HCT116 (cell line): ENCODE measurements around the gene MT3. TPM values are rescaled to one million over a fixed set of nuclear protein-coding genes. Genes with fewer than 3 reads are reported as not detected.

Experiments used
- ATAC-seq: fragments of 200-7000 bp; cut with Tn5 transposase; 2 replicates; pipeline ENCODE4 v1.9.1; 2020; ENCODE audit warnings: mild to moderate bottlenecking, moderate library complexity
- BruUV-seq: library from RNA; stranded (reverse); fragments of 400-500 nt; replicated peaks from 2 replicates; lab custom pipeline; 2021; lab: Mats Ljungman, UMichigan
- CTCF ChIA-PET: fragments of 300-600 bp; sonication (Branson Sonifier 250); formaldehyde crosslinking; loops from one replicate; lab custom pipeline; 2021; ENCODE audit warnings: antibody characterized with exemption; lab: Charles Lee
- POLR2A ChIA-PET: fragments of 300-600, 350-600 bp; sonication (Branson Sonifier 250); formaldehyde crosslinking; loops from one replicate; lab custom pipeline; 2021; ENCODE audit warnings: antibody characterized with exemption; lab: Charles Lee
- RAD21 ChIA-PET, 2 experiments: fragments of 300-600 bp; sonication (Branson Sonifier 250); formaldehyde crosslinking; loops; one replicate each; lab custom pipeline; 2023; ENCODE audit warnings: low total read pairs in 2 of 2; ENCODE audit not compliant: uncharacterized antibody in 2 of 2, unreplicated experiment in 2 of 2, low non-redundant PET in 1 of 2; lab: Charles Lee
- DNase-seq: peaks from one replicate; pipeline ENCODE4 v3.0.0-alpha.2; 2010; ENCODE audit warnings: low read depth, low spot score
- H2AFZ ChIP-seq: fragments of 200-600 bp; shearing (Covaris generic), sonication (generic); 2 replicates; pipeline ENCODE4 v1.6.1; 2017; ENCODE audit warnings: low read depth, mixed run types, mixed read lengths, antibody characterized with exemption, low read length; ENCODE audit not compliant: poor library complexity, severe bottlenecking
- H3K27ac ChIP-seq: 2 replicates; pipeline ENCODE4 v1.5.1; 2012; ENCODE audit warnings: low read depth, low read length
- H3K27me3 ChIP-seq: fragments of 200-600 bp; sonication (generic); 2 replicates; pipeline ENCODE4 v1.6.1; 2016; ENCODE audit warnings: mixed run types, low read length, mixed read lengths; ENCODE audit not compliant: insufficient read depth
- H3K36me3 ChIP-seq, 2 experiments: fragments of 200-500 bp in 1 of 2; fragments of 200-600 bp in 1 of 2; sonication (Bioruptor generic) in 1 of 2; sonication (generic) in 1 of 2; 2 replicates each; pipeline versions ENCODE4 v1.5.1 to v1.6.1; 2014 to 2016; ENCODE audit warnings: low read length in 2 of 2, inconsistent platforms in 1 of 2, mixed read lengths in 1 of 2, mixed run types in 1 of 2; ENCODE audit not compliant: insufficient read depth in 2 of 2, control insufficient read depth in 1 of 2
- H3K4me1 ChIP-seq, 2 experiments: fragments of 200-600 bp in 1 of 2; sonication (generic) in 1 of 2; 2 replicates each; pipeline versions ENCODE4 v1.5.1 to v1.6.1; 2012 to 2017; ENCODE audit warnings: low read length in 2 of 2, inconsistent platforms in 1 of 2, mild to moderate bottlenecking in 1 of 2, mixed read lengths in 1 of 2, mixed run types in 1 of 2, moderate library complexity in 1 of 2; ENCODE audit not compliant: insufficient read depth in 2 of 2, control insufficient read depth in 1 of 2
- H3K4me2 ChIP-seq: fragments of 200-600 bp; sonication (generic); 2 replicates; pipeline ENCODE4 v1.6.1; 2017; ENCODE audit warnings: mixed run types, low read length, mixed read lengths
- H3K4me3 ChIP-seq, 2 experiments: fragments of 200-600 bp in 1 of 2; sonication (generic) in 1 of 2; replicated peaks in 1 of 2; 2 replicates each; pipeline ENCODE4 v1.5.1; 2011 to 2016; ENCODE audit warnings: low read length in 2 of 2, control low read depth in 1 of 2, low read depth in 1 of 2, mild to moderate bottlenecking in 1 of 2, mixed read lengths in 1 of 2, mixed run types in 1 of 2
- H3K79me2 ChIP-seq: fragments of 200-600 bp; sonication (generic); 2 replicates; pipeline ENCODE4 v1.6.1; 2017; ENCODE audit warnings: mild to moderate bottlenecking, mixed run types, low read length, moderate library complexity, mixed read lengths; ENCODE audit not compliant: insufficient read depth
- H3K9ac ChIP-seq: fragments of 200-600 bp; sonication (generic); 2 replicates; pipeline ENCODE4 v1.6.1; 2016; ENCODE audit warnings: low read length, mixed read lengths
- H3K9me2 ChIP-seq: fragments of 200-600 bp; sonication (generic), shearing (Covaris generic); 2 replicates; pipeline ENCODE4 v1.6.1; 2017; ENCODE audit warnings: mixed run types, mild to moderate bottlenecking, moderate library complexity; ENCODE audit not compliant: insufficient read depth
- H3K9me3 ChIP-seq, 2 experiments: fragments of 200-500 bp in 1 of 2; fragments of 200-600 bp in 1 of 2; sonication (Bioruptor generic) in 1 of 2; sonication (generic) in 1 of 2; 2 replicates each; pipeline ENCODE4 v1.6.1; 2014 to 2017; ENCODE audit warnings: low read length in 2 of 2, mixed read lengths in 2 of 2, inconsistent platforms in 1 of 2, low read depth in 1 of 2, mild to moderate bottlenecking in 1 of 2, mixed run types in 1 of 2, moderate library complexity in 1 of 2; ENCODE audit not compliant: control insufficient read depth in 1 of 2, insufficient read depth in 1 of 2
- H4K20me1 ChIP-seq: fragments of 200-600 bp; sonication (generic), shearing (Covaris generic); 2 replicates; pipeline ENCODE4 v1.6.1; 2017; ENCODE audit warnings: mixed run types, mild to moderate bottlenecking, moderate library complexity; ENCODE audit not compliant: insufficient read depth
- RAD21 ChIP-seq: IDR thresholded peaks from 2 replicates; pipeline ENCODE4 v1.6.1; 2012; ENCODE audit warnings: low read depth, mild to moderate bottlenecking
- TCF7L2 ChIP-seq: IDR thresholded peaks from 2 replicates; pipeline ENCODE4 v1.7.0; 2011; ENCODE audit warnings: borderline replicate concordance, inconsistent platforms; ENCODE audit not compliant: insufficient read depth, insufficient read length; ENCODE audit errors: extremely low read depth
- ZFX ChIP-seq: fragments of 450-650 bp; IDR thresholded peaks from 2 replicates; pipeline ENCODE4 v1.6.1; 2017
- intact Hi-C: fragments of 100-400 bp; cut with micrococcal nuclease; formaldehyde crosslinking; loops from 2 replicates; pipeline ENCODE4 v1.10.0; 2022
- total RNA-seq: library from RNA; stranded (reverse); gene quantifications from one replicate; pipeline ENCODE4 v1.2.1, GENCODE V29; 2021; ENCODE audit not compliant: unreplicated experiment
- TF ChIP-seq, protein P1 (sequence below): IDR thresholded peaks from 2 replicates; pipeline ENCODE4 v1.6.1; 2011; ENCODE audit warnings: mild to moderate bottlenecking, low read length, moderate library complexity; ENCODE audit not compliant: insufficient replicate concordance; ENCODE audit errors: extremely low read depth

Gene MT3
- total RNA-seq, 1 experiment from 2014 or later, result not detected

- DNase-seq (no peak), ATAC-seq (no peak)
- POLR2A ChIA-PET, result interaction anchor here (3.6 to 9.4 kb wide), 3 partner anchors 15 to 73 kb away, joined by 24 to 344 read pairs (median 47); partner anchors contain the start of gene MT2A
- Histone ChIP-seq H3K27ac (no peak overlapping the region), H3K36me3 (no peaks in the 10 kb centered on the region), H3K9me2 (no peaks in the 10 kb centered on the region), H4K20me1 (no peaks in the 10 kb centered on the region), H3K4me2 (no peak overlapping the region), H3K27me3 (no peaks in the 10 kb centered on the region), H2AFZ (no peak overlapping the region), H3K79me2 (peaks cover 12% of the 10 kb centered on the region), H3K9me3 (no peaks in the 10 kb centered on the region), H3K9ac (no peak overlapping the region), H3K4me1 (peaks cover 12 to 52% of the 10 kb centered on the region in 2 experiments), H3K4me3 (no peak overlapping the region)
- TF ChIP-seq, protein P1, sequence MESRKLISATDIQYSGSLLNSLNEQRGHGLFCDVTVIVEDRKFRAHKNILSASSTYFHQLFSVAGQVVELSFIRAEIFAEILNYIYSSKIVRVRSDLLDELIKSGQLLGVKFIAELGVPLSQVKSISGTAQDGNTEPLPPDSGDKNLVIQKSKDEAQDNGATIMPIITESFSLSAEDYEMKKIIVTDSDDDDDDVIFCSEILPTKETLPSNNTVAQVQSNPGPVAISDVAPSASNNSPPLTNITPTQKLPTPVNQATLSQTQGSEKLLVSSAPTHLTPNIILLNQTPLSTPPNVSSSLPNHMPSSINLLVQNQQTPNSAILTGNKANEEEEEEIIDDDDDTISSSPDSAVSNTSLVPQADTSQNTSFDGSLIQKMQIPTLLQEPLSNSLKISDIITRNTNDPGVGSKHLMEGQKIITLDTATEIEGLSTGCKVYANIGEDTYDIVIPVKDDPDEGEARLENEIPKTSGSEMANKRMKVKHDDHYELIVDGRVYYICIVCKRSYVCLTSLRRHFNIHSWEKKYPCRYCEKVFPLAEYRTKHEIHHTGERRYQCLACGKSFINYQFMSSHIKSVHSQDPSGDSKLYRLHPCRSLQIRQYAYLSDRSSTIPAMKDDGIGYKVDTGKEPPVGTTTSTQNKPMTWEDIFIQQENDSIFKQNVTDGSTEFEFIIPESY, result no peak
- no peak for TF ChIP-seq ZFX
- TF ChIP-seq TCF7L2, result no peak
- no peak for TF ChIP-seq RAD21
- intact Hi-C loops, result loop anchor here (5.0 kb wide), 1 partner anchor 54 kb away; the partner anchor contains the start of gene MT1X
- no TSS peak for BruUV-seq
- CTCF ChIA-PET, result interaction anchor here (1.0 kb wide), 1 partner anchor 21 kb away, joined by 3 read pairs; the partner anchor contains the start of gene MT2A
- RAD21 ChIA-PET, result interaction anchor here in 1 of 2 experiments (1.4 kb wide), 1 partner anchor 73 kb away, joined by 4 read pairs; no protein-coding TSS in a partner anchor
Observed at GRCh38 chr16:56628486-56629350, 39.4 kb downstream of the MT3 start.
